Nephron progenitor cell (in vitro differentiated cells): ENCODE results near the gene NPM1.

Source experiments
- DNase-seq: peaks from one replicate; pipeline ENCODE4 v3.0.0; 2021
- H3K27ac Mint-ChIP-seq: 2 replicates; pipeline ENCODE4 v1.8.0; 2021; ENCODE audit warnings: mild to moderate bottlenecking, moderate library complexity, mixed read lengths
- H3K27me3 Mint-ChIP-seq: 2 replicates; pipeline ENCODE4 v1.8.0; 2021; ENCODE audit warnings: mild to moderate bottlenecking, low read depth, mixed read lengths; ENCODE audit not compliant: poor library complexity
- H3K36me3 Mint-ChIP-seq: 2 replicates; pipeline ENCODE4 v1.8.0; 2021; ENCODE audit warnings: low read depth, mixed read lengths
- H3K4me1 Mint-ChIP-seq: 2 replicates; pipeline ENCODE4 v1.8.0; 2021; ENCODE audit warnings: mixed read lengths
- H3K4me3 Mint-ChIP-seq: 2 replicates; pipeline ENCODE4 v1.8.0; 2021; ENCODE audit warnings: mild to moderate bottlenecking, moderate library complexity, mixed read lengths
- H3K9me3 Mint-ChIP-seq: 2 replicates; pipeline ENCODE4 v1.8.0; 2021; ENCODE audit warnings: mild to moderate bottlenecking, moderate library complexity, mixed read lengths
- CTCF ChIP-seq: fragments of 200-600 bp; sonication (generic); IDR thresholded peaks from 2 replicates; pipeline ENCODE4 v1.5.0; 2021; ENCODE audit warnings: antibody characterized with exemption

Gene NPM1

GRCh38 chr5:171453988-171454387 lies 66.3 kb downstream of the NPM1 start:
- no peak for TF ChIP-seq CTCF
- H3K4me1 Mint-ChIP-seq = peaks cover 58% of the 10 kb centered on the region
- H3K27ac Mint-ChIP-seq = no peak overlapping the region
- DNase-seq = no peak
- peaks cover 28% of the 10 kb centered on the region for H3K27me3 Mint-ChIP-seq
- peaks cover 63% of the 10 kb centered on the region for H3K36me3 Mint-ChIP-seq
- H3K4me3 Mint-ChIP-seq = no peak overlapping the region
- H3K9me3 Mint-ChIP-seq = no peaks in the 10 kb centered on the region

GRCh38 chr5:171454549-171454948 lies 66.9 kb downstream of the NPM1 start:
- DNase-seq = no peak
- H3K4me3 Mint-ChIP-seq = no peak overlapping the region
- H3K36me3 Mint-ChIP-seq = peaks cover 61% of the 10 kb centered on the region
- no peak for TF ChIP-seq CTCF
- H3K4me1 Mint-ChIP-seq = peaks cover 52% of the 10 kb centered on the region
- no peak overlapping the region for H3K27ac Mint-ChIP-seq
- H3K27me3 Mint-ChIP-seq = peaks cover 29% of the 10 kb centered on the region
- no peaks in the 10 kb centered on the region for H3K9me3 Mint-ChIP-seq

GRCh38 chr5:171455522-171455921 lies 67.9 kb downstream of the NPM1 start:
- Mint-ChIP-seq H3K4me1 (peaks cover 44% of the 10 kb centered on the region), H3K4me3 (no peak overlapping the region), H3K27me3 (peaks cover 37% of the 10 kb centered on the region), H3K27ac (no peak overlapping the region), H3K36me3 (peaks cover 61% of the 10 kb centered on the region), H3K9me3 (no peaks in the 10 kb centered on the region)
- DNase-seq = no peak
- TF ChIP-seq CTCF = no peak

GRCh38 chr5:171457208-171457981 lies 69.7 kb downstream of the NPM1 start:
- H3K27me3 Mint-ChIP-seq = peaks cover 29% of the 10 kb centered on the region
- no peaks in the 10 kb centered on the region for H3K9me3 Mint-ChIP-seq
- peaks cover 37% of the 10 kb centered on the region for H3K4me1 Mint-ChIP-seq
- H3K36me3 Mint-ChIP-seq = peaks cover 58% of the 10 kb centered on the region
- DNase-seq = no peak
- H3K4me3 Mint-ChIP-seq = no peak overlapping the region
- no peak for TF ChIP-seq CTCF
- H3K27ac Mint-ChIP-seq = no peak overlapping the region

GRCh38 chr5:171459839-171460238 lies 72.2 kb downstream of the NPM1 start:
- DNase-seq = no peak
- Mint-ChIP-seq H3K4me1 (peaks cover 36% of the 10 kb centered on the region), H3K4me3 (no peak overlapping the region), H3K9me3 (no peaks in the 10 kb centered on the region), H3K36me3 (peaks cover 36% of the 10 kb centered on the region), H3K27me3 (peaks cover 20% of the 10 kb centered on the region), H3K27ac (no peak overlapping the region)
- TF ChIP-seq CTCF = no peak
